Thoracic aorta (tissue), 2 donors: ENCODE data around the gene FNDC11. TPM values are rescaled to one million over a fixed set of nuclear protein-coding genes. Genes with fewer than 3 reads are reported as not detected.

Source experiments
- ATAC-seq: fragments of 150-250 bp; one replicate; pipeline ENCODE4 v1.8.0; 2017; ENCODE audit warnings: low read depth; ENCODE audit not compliant: insufficient number of reproducible peaks, low FRiP score
- DNase-seq: peaks from one replicate; pipeline ENCODE4 v3.0.0-alpha.2; 2020; ENCODE audit warnings: low spot score
- H3K27ac ChIP-seq, 2 donors: fragments of 200-600 bp; sonication (generic); 1 replicate in 1 of 2; 2 replicates in 1 of 2; pipeline ENCODE4 v1.5.1; 2016; ENCODE audit warnings: mild to moderate bottlenecking in 2 of 2, moderate library complexity in 2 of 2
- H3K27me3 ChIP-seq: fragments of 200-600 bp; sonication (generic); replicated peaks from 2 replicates; pipeline ENCODE4 v1.6.0; 2016; ENCODE audit warnings: mild to moderate bottlenecking; ENCODE audit not compliant: insufficient read depth
- H3K36me3 ChIP-seq: fragments of 200-600 bp; sonication (generic); one replicate; pipeline ENCODE4 v1.5.1; 2016
- H3K4me1 ChIP-seq, 2 donors: fragments of 200-600 bp; sonication (generic); 1 replicate in 1 of 2; 2 replicates in 1 of 2; pipeline versions ENCODE4 v1.5.1 to v1.6.0; 2016; ENCODE audit warnings: low read depth in 2 of 2, mild to moderate bottlenecking in 1 of 2; ENCODE audit not compliant: control insufficient read depth in 1 of 2
- H3K4me3 ChIP-seq: fragments of 200-600 bp; sonication (generic); 2 replicates; pipeline ENCODE4 v1.5.1; 2016; ENCODE audit warnings: mild to moderate bottlenecking
- H3K9me3 ChIP-seq: fragments of 200-600 bp; sonication (generic); 2 replicates; pipeline ENCODE4 v1.5.1; 2016
- CTCF ChIP-seq: fragments of 200-600 bp; sonication (generic); IDR thresholded peaks from one replicate; pipeline ENCODE4 v1.5.1; 2019; ENCODE audit warnings: antibody characterized with exemption
- total RNA-seq, 2 donors: library from RNA; depleted of rRNA; stranded (reverse); fragments of >200 nt; gene quantifications; one replicate each; pipeline versions ENCODE4 v1.1.0 to v1.2.3, GENCODE V29; 2016

FNDC11 gene
- total RNA-seq, 2 donors from 2014 or later = 0.54 TPM; not detected in 1

GRCh38 chr20:63518351-63518861 lies 35.6 kb upstream of the FNDC11 start:
- no peak for TF ChIP-seq CTCF
- H3K36me3 ChIP-seq = peaks cover 5% of the 10 kb centered on the region
- H3K27me3 ChIP-seq = no peaks in the 10 kb centered on the region
- DNase-seq (no peak), ATAC-seq (no peak)
- no peak overlapping the region for H3K27ac ChIP-seq
- H3K9me3 ChIP-seq = no peaks in the 10 kb centered on the region
- no peak overlapping the region for H3K4me3 ChIP-seq
- peaks cover 12 to 29% of the 10 kb centered on the region in 2 donors for H3K4me1 ChIP-seq

GRCh38 chr20:63518946-63519667 lies 34.9 kb upstream of the FNDC11 start:
- Histone ChIP-seq H3K9me3 (no peaks in the 10 kb centered on the region), H3K27me3 (no peaks in the 10 kb centered on the region), H3K36me3 (peaks cover 7% of the 10 kb centered on the region), H3K4me3 (peak overlapping the region; percentile 96), H3K27ac (no peak overlapping the region), H3K4me1 (peaks cover 12 to 29% of the 10 kb centered on the region in 2 donors)
- DNase-seq = no peak
- no peak for ATAC-seq
- no peak for TF ChIP-seq CTCF

- H3K27ac ChIP-seq = peak overlapping the region; percentile 78 to 79
- H3K27me3 ChIP-seq = no peaks in the 10 kb centered on the region
- peak; percentile 2 for ATAC-seq
- peaks cover 12 to 29% of the 10 kb centered on the region in 2 donors for H3K4me1 ChIP-seq
- H3K4me3 ChIP-seq = peak overlapping the region; percentile 96
- no peaks in the 10 kb centered on the region for H3K9me3 ChIP-seq
- DNase-seq = no peak
- TF ChIP-seq CTCF = peak; percentile 35
- H3K36me3 ChIP-seq = peaks cover 7% of the 10 kb centered on the region
These were observed 34.1 kb upstream of the FNDC11 start for GRCh38 chr20:63519668-63520503.

- DNase-seq (no peak), ATAC-seq (peak; percentile 89)
- Histone ChIP-seq H3K9me3 (no peaks in the 10 kb centered on the region), H3K4me1 (peaks cover 12 to 29% of the 10 kb centered on the region in 2 donors), H3K36me3 (peaks cover 7% of the 10 kb centered on the region), H3K4me3 (peak within 1 kb of the TSS; percentile 96), H3K27me3 (no peaks in the 10 kb centered on the region), H3K27ac (peak within 1 kb of the TSS; percentile 78 to 79)
- TF ChIP-seq CTCF = no peak
These were observed 33.4 kb upstream of the FNDC11 start, which contains the start of gene PPDPF for GRCh38 chr20:63520504-63520933. Gene PPDPF (plus strand): TSS chr20:63520765. CDS start chr20:63521309, 544 bp downstream.
